ENCODE measurements around the gene ACMSD.

Gene ACMSD

GRCh38 chr2:134944975-134945374 is 106.6 kb downstream of the ACMSD start:
- DNase-seq (ENCODE audit: low read depth in 1 of 2, low spot score in 1 of 2) = no peak

- DNase-seq (ENCODE audit: low read depth in 1 of 2, low spot score in 1 of 2) = no peak
Measured at GRCh38 chr2:134946073-134946472, 107.7 kb downstream of the ACMSD start.

- no peak for DNase-seq (ENCODE audit: low read depth in 1 of 2, low spot score in 1 of 2)
Measured at GRCh38 chr2:134949981-134950708, 111.7 kb downstream of the ACMSD start.

GRCh38 chr2:134950886-134951285 is 112.5 kb downstream of the ACMSD start:
- no peak for DNase-seq (ENCODE audit: low read depth in 1 of 2, low spot score in 1 of 2)

Data from activated T-helper 1 cell treated with anti-CD3 and anti-CD28 coated beads, Interleukin-2, amount 50 U/mL, for 16 hours (primary cell).